GM18502 (cell line): ENCODE results near the gene ZNF662.

Experiments used
- ATAC-seq: cut with Tn5 transposase; IDR thresholded peaks from one replicate; pipeline ENCODE4 v1.9.1; 2021; ENCODE audit warnings: mild to moderate bottlenecking; ENCODE audit not compliant: unreplicated experiment, poor library complexity

Gene ZNF662

DNA sequence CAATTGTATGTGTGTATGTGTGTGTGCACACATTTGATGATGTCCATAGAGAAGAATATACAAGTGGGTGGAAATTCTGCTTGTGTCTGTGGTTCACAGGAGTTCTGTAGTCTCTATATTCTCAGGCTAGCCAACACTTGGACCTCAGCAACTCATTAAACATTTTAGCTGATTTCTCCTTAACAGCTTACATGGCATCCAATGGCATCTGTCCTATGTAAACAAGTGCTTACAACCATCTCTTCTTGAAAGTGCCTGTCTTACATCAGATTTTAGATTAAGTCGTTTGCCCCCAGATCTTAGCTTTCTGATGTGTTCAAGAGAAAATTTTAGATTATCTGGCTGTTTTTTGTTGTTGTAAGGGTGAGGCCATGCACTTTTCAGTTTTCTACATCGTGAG, 29.0 kb downstream of the ZNF662 start:
- no peak for ATAC-seq

DNA sequence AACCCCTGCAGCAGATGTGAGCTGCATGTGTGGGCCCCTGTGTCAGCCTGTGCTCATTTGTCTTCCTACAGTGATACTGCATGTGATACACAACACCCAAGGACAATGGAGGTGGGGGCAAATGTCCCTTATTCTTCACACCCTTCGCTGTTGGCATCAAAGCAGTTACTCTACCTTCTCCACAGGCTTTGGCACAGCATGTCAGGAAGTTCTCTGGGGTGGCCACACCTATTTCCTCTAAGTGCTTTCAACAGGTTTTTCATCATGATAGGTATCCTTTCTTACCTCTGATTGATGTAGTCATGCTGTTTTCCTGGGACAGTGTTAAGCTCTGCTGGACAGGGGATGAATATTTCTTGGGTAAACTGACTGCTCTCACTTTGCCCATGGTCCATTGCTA, 29.5 kb downstream of the ZNF662 start:
- no peak for ATAC-seq

DNA sequence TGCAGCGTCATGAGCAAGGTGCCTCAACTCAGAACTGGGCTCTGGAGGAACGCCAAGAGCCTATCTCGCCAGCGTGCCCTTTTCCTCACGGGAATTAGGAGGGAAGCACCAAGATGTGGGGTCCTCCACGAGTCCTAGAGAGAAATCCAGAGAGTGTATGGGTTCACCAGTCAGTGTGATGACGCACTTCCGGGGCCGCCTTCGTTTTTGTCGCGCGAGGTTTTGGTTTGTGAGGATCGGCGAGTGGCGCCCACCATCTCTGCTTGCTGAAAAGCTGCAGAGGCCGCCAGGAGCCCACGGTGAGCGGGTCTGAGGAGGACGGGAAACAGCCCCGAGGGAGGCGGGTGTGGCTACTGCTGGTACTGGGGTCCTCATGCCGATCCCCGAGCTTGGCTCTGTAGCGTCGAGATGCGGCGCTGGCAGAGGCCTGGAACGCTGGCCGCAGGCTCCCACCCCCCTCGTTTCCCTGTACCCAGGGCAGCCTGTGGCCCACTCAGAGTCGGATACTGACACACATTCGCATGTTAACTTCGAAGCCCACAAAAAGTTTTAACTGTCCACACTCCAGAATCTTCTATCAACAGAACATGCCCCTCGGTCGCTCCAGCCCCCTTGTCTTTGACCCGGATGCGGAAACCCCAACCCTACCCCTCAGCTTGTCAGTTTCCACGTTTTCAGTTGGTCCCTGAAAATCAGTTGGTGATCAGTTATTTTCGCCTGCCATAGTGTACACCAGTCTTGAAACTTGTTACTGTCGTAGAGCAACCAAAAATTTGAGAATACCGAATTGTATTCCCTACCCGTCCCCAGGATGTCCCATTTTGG, 30.4 kb downstream of the ZNF662 start:
- ATAC-seq = no peak

DNA sequence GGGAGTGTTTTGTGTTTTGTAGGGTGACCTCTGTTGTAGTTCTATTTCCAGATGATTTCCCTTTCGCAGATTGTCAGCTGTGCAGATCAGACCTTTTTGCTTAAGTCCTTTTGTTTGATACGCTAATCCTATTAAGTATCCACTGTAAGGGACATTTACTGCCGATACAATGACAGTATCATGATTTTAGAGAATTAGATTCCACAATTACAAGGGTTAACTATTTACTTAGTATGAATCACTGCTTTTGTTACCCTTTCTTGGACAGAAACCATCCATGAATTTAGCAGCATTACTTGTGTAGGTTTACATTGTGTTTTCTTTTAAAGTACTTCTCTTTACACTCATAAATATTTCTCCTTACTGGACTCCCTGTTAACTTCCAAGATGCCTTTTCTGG, 31.4 kb downstream of the ZNF662 start:
- ATAC-seq = no peak

DNA sequence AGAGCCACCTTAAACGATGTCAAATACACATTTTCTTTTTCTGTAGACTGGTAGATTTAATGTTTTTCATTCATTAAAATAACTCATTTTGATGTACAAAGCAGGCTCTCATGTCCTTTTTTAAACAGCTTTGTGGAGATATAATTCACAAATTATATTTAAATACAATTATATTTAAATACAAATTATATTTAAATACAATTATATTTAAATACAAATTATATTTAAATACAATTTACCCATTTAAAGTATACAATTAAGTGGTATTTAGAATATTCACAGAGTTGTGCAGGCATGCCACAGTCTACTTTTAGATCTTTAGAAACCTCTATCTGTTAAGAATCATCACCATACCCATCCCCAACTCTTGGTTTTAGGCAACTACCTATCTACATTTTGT, 36.8 kb downstream of the ZNF662 start:
- no peak for ATAC-seq

DNA sequence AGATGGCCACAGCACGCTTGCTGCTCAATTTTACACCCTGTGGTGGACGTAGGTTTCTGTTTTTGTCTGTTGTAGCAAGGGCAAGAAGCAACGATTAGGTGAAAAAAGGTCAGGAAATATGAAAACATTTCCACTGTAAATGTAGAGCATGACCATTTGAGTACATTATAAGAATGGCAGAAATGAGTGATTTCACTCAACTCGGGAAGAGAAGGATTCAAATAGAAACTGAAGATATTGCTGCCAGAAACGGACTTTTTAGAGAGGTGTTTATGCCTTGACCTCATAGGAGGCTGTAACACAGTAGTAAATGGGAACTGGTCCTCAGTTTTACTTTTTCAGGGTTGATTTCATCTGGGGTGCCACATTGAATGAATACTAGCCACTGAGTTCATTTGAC, 40.1 kb downstream of the ZNF662 start:
- no peak for ATAC-seq

DNA sequence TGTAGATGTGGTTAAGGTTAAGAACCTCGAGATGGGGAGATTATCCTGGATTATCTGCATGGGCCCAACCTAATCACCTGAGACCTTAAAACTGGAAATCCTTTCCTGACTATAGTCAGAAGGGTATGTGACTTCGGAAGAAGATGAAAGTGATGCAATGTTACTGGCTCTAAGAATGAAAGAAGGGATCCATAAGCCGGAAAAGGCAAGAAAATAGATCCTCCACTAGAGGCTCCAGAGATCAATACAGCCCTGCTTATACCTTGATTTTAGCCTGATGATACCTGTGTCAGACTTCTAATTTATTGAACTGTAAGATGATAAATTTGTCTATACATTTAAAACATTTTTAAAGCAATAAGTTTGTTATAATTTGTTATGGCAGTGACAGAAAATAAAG, 51.6 kb downstream of the ZNF662 start:
- no peak for ATAC-seq

DNA sequence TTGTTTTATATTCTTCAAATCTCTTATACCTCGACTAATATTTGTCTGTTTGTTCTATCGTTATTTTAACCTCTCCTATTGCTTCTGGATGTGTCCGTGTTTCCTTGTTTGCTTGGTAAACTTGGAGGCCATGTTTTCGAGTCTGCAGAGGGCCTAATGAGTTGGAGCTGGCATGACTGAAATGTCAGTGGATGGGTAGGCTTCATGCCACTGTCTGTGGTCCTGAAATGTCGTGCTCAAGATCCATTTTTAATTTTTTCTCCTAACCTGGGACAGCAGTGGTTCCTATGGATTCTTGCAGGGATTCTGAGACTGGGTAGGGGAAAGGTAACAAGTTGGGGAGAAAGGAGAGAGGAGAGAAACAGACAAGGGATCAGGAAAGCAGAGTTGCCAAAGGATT, 54.3 kb downstream of the ZNF662 start:
- ATAC-seq = no peak

DNA sequence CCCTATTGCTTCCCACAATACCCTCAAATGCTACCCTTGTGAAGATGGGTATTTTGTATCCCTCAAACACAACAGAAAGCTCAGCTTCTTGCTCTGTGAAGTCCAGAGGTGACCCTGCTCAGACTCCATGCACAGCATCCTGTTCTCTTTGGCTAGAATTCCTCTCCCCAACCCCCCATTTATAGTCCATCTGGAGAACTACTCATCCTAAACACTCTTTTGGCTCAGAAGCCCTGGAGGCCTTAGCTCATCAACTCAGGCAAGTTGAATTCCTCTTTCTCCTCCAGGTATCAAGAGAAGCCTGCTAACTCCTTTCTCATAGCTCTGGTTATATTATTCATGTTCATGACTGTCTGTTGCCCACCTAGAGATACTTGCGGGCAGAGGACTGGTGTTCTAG, 54.8 kb downstream of the ZNF662 start:
- no peak for ATAC-seq

DNA sequence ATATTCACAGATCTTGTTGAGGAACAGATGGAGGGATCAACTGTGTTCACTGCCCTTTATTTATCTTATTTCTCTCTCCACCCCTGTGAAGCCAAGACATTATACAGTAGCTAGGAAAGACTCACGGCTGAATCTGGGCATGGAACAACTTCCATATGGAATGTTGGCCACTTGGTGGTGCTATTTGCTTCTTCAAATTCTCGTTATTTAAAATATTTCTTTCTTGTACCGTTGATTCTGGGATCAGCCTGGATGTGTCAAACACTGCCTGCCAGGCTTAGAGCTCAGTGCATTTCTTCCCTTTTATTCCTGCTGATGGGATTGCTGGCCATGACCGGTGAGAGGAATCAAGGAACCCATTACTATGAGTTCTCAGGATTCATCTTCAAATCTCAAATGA, 55.7 kb downstream of the ZNF662 start:
- ATAC-seq = no peak

DNA sequence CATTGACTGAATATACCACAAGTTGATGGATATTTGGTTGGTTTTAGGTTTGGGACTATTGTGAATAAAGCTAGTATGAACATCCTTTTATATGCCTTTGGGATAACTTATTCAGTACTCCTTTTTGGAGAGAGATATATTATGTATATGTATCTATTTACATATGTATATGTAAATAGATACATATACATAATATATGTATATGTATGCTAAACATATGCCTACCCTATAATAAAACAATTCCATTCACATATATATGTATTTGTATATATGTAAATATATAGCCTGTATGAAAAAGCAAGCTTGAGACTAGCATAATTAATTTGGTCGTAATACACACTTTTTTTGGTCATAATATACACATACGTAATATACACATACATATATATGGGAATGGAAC, 57.3 kb downstream of the ZNF662 start:
- ATAC-seq = no peak

DNA sequence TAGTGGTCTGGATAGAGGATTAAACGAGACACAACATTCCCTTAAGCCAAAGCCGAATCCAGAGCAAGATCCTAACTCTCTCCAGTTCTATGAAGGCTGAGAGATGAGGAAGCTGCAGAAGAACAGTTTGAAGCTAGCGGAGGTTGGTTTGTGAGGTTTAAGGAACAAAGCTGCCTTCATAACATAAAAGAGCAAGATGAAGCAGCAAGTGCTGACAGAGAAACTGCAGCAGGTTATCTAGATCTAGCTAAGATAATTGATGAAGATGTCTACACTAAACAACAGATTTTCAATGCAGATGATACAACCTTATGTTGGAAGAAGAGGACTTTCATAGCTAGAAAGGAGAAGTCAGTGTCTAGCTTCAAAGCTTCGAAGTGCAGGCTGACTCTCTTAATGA, 58.3 kb downstream of the ZNF662 start:
- ATAC-seq = no peak
